Endothelial cell of umbilical vein (primary cell): ENCODE results near the gene CD320. TPM values are rescaled to one million over a fixed set of nuclear protein-coding genes. Genes with fewer than 3 reads are reported as not detected.
A peak's percentile ranks its signal among the peaks of the same experiment; 100 is the strongest.
"Not testable (repeated sequence)": the region's sequence is repeated elsewhere in the genome, so short reads cannot be mapped to it uniquely, and the experiment has no call there.

Experiments used
- BruUV-seq: library from RNA; stranded (reverse); fragments of 400-500 nt; replicated peaks from 2 replicates; lab custom pipeline; 2021; lab: Mats Ljungman, UMichigan
- CTCF ChIA-PET: fragments of 300-600, 350-600 bp; sonication (Branson Sonifier 250); formaldehyde crosslinking; loops from one replicate; lab custom pipeline; 2021; ENCODE audit warnings: antibody characterized with exemption, inconsistent platforms; lab: Charles Lee
- POLR2A ChIA-PET: fragments of 300-600, 350-600 bp; sonication (Branson Sonifier 250); formaldehyde crosslinking; loops from one replicate; lab custom pipeline; 2021; ENCODE audit warnings: antibody characterized with exemption, inconsistent platforms; lab: Charles Lee
- DNase-seq: peaks from one replicate; pipeline ENCODE4 v3.0.0-alpha.2; 2011; ENCODE audit warnings: low read depth, low spot score
- FAIRE-seq: peaks from 2 replicates; lab custom pipeline; 2011; peaks lifted over from hg19 to GRCh38; lab: Jason Lieb, UNC
- H2AFZ ChIP-seq: 2 replicates; pipeline ENCODE4 v1.6.0; 2012; ENCODE audit warnings: low read depth, low read length, control low read depth, inconsistent platforms
- H3K27ac ChIP-seq: 2 replicates; pipeline ENCODE4 v1.5.1; 2011; ENCODE audit warnings: low read depth, mild to moderate bottlenecking, control low read depth, low read length, moderate library complexity; ENCODE audit not compliant: insufficient read depth
- H3K27me3 ChIP-seq, 2 experiments: 2 replicates each; pipeline versions ENCODE4 v1.6.0 to v1.6.1; 2011; ENCODE audit warnings: low read length in 2 of 2, mixed read lengths in 1 of 2; ENCODE audit not compliant: control insufficient read depth in 2 of 2, insufficient read depth in 2 of 2
- H3K36me3 ChIP-seq, 2 experiments: 2 replicates in 1 of 2; 3 replicates in 1 of 2; pipeline ENCODE4 v1.5.1; 2011; ENCODE audit warnings: low read length in 2 of 2, mild to moderate bottlenecking in 1 of 2, moderate library complexity in 1 of 2; ENCODE audit not compliant: control insufficient read depth in 2 of 2, insufficient read depth in 2 of 2; ENCODE audit errors: extremely low read depth in 1 of 2
- H3K4me1 ChIP-seq: 3 replicates; pipeline ENCODE4 v1.5.1; 2011; ENCODE audit warnings: mild to moderate bottlenecking, low read length; ENCODE audit not compliant: control insufficient read depth, insufficient read depth; ENCODE audit errors: extremely low read depth
- H3K4me2 ChIP-seq: 2 replicates; pipeline ENCODE4 v1.6.1; 2011; ENCODE audit warnings: low read length, control low read depth, mixed read lengths; ENCODE audit not compliant: insufficient read depth
- H3K4me3 ChIP-seq, 3 experiments: fragments of 200-600 bp in 1 of 3; sonication (generic), shearing (Covaris generic) in 1 of 3; replicated peaks in 1 of 3; 2 replicates each; pipeline ENCODE4 v1.5.1; 2011 to 2016; ENCODE audit warnings: control low read depth in 3 of 3, low read length in 3 of 3, mild to moderate bottlenecking in 2 of 3, inconsistent platforms in 1 of 3, low read depth in 1 of 3, moderate library complexity in 1 of 3; ENCODE audit not compliant: insufficient read depth in 1 of 3
- H3K79me2 ChIP-seq: 2 replicates; pipeline ENCODE4 v1.6.0; 2012; ENCODE audit warnings: low read length, inconsistent platforms; ENCODE audit not compliant: control insufficient read depth, insufficient read depth
- H3K9ac ChIP-seq: replicated peaks from 2 replicates; pipeline ENCODE3; 2011; ENCODE audit warnings: low read length, control low read depth; ENCODE audit not compliant: insufficient read depth; ENCODE audit errors: extremely low read depth
- H3K9me1 ChIP-seq: replicated peaks from 3 replicates; pipeline ENCODE4 v1.6.0; 2011; ENCODE audit warnings: mild to moderate bottlenecking, low read length; ENCODE audit not compliant: control insufficient read depth, insufficient read depth; ENCODE audit errors: extremely low read depth
- H3K9me3 ChIP-seq: replicated peaks from 2 replicates; pipeline ENCODE4 v1.5.1; 2012; ENCODE audit warnings: low read length, inconsistent platforms; ENCODE audit not compliant: control insufficient read depth, insufficient read depth
- H4K20me1 ChIP-seq: replicated peaks from 2 replicates; pipeline ENCODE3; 2011; ENCODE audit warnings: mild to moderate bottlenecking, low read length; ENCODE audit not compliant: control insufficient read depth, insufficient read depth; ENCODE audit errors: extremely low read depth
- CTCF ChIP-seq, 2 donors: IDR thresholded peaks; 1 replicate in 1 of 2; 2 replicates in 1 of 2; pipeline ENCODE4 v1.5.1; 2011; ENCODE audit warnings: low read length in 2 of 2, mild to moderate bottlenecking in 2 of 2, moderate library complexity in 2 of 2, control low read depth in 1 of 2, inconsistent platforms in 1 of 2, low read depth in 1 of 2; ENCODE audit not compliant: insufficient read depth in 1 of 2; ENCODE audit errors: extremely low read depth in 1 of 2
- GATA2 ChIP-seq: IDR thresholded peaks from 2 replicates; pipeline ENCODE4 v1.7.0; 2011; ENCODE audit warnings: low read depth, mild to moderate bottlenecking, moderate library complexity, mixed read lengths, low read length; ENCODE audit not compliant: insufficient read length, insufficient read depth
- JUN ChIP-seq: IDR thresholded peaks from 2 replicates; pipeline ENCODE4 v1.6.1; 2011; ENCODE audit warnings: borderline replicate concordance, low read depth; ENCODE audit not compliant: insufficient read length, insufficient read depth
- MAX ChIP-seq: IDR thresholded peaks from 2 replicates; pipeline ENCODE4 v1.6.1; 2011; ENCODE audit not compliant: insufficient read depth, insufficient read length
- MYC ChIP-seq: IDR thresholded peaks from one replicate; pipeline ENCODE4 v1.6.1; 2011; ENCODE audit warnings: mild to moderate bottlenecking, low read depth, low read length
- POLR2A ChIP-seq: IDR thresholded peaks from 2 replicates; pipeline ENCODE4 v1.6.1; 2012; ENCODE audit warnings: low read depth, mild to moderate bottlenecking, control low read depth, low read length
- POLR2AphosphoS5 ChIP-seq: IDR thresholded peaks from 2 replicates; pipeline ENCODE4 v1.6.1; 2012; ENCODE audit warnings: low read depth, mild to moderate bottlenecking, control low read depth, low read length, moderate library complexity; ENCODE audit not compliant: insufficient read depth
- dilution Hi-C: fragments of 300-500 bp; cut with MboI; formaldehyde crosslinking; loops from one replicate; pipeline ENCODE4 v1.15.0; 2019; ENCODE audit warnings: low sequenced_read_pairs; ENCODE audit not compliant: extremely low pct_ligation_motif_present
- intact Hi-C: fragments of 100-400 bp; cut with micrococcal nuclease; formaldehyde crosslinking; loops from one replicate; pipeline ENCODE4 v1.10.0; 2022
- polyA plus RNA-seq, 4 experiments: library from polyadenylated mRNA; depleted of rRNA in 3 of 4; stranded (reverse) in 3 of 4; unstranded in 1 of 4; fragments of >200 nt; gene quantifications; 2 replicates each; pipeline versions ENCODE4 v1.2.1 to v1.2.3, GENCODE V29; 2011 to 2012; ENCODE audit warnings: missing spikeins in 1 of 4
- total RNA-seq: library from RNA; stranded (reverse); gene quantifications from 2 replicates; pipeline ENCODE4 v1.2.3, GENCODE V29; 2021

The CD320 gene
- total and polyA plus RNA-seq, 2 donors (not counting 3 experiments of a cell fraction or from before 2014, with no cell fraction given): 84.9 to 190 TPM

GRCh38 chr19:8316351-8317125 is 8.4 kb upstream of the CD320 start:
- Histone ChIP-seq H3K27me3 (no peaks in the 10 kb centered on the region), H3K9ac (no peak overlapping the region), H3K36me3 (peaks cover 0 to 3% of the 10 kb centered on the region in 2 experiments), H3K9me1 (no peaks in the 10 kb centered on the region), H3K79me2 (peaks cover 14% of the 10 kb centered on the region), H3K4me1 (peaks cover 17% of the 10 kb centered on the region), H3K4me2 (no peak overlapping the region), H3K27ac (no peak overlapping the region), H2AFZ (no peak overlapping the region), H3K4me3 (no peak overlapping the region), H3K9me3 (no peaks in the 10 kb centered on the region), H4K20me1 (no peaks in the 10 kb centered on the region)
- no peak for DNase-seq
- dilution Hi-C loops (no loop called here), intact Hi-C loops (loop anchor here (10.0 kb wide), 1 partner anchor 52 kb away; no protein-coding TSS in a partner anchor)
- no peak for FAIRE-seq
- no TSS peak for BruUV-seq
- POLR2A ChIA-PET: interaction anchor here (0.6 kb wide), 1 partner anchor 271 kb away, joined by 6 read pairs; no protein-coding TSS in a partner anchor
- CTCF ChIA-PET: no interaction called here
- no peak for TF ChIP-seq MAX
- TF ChIP-seq GATA2: no peak
- TF ChIP-seq POLR2AphosphoS5: peak; percentile 22
- TF ChIP-seq POLR2A: no peak
- TF ChIP-seq MYC: no peak
- no peak for TF ChIP-seq CTCF (IDR thresholded peaks at IDR 0.05; ENCODE audit: extremely low read depth in 1 of 2, insufficient read depth in 1 of 2, low read depth in 1 of 2, low read length in 2 of 2)
- no peak for TF ChIP-seq JUN

GRCh38 chr19:8314981-8315640 is 7.0 kb upstream of the CD320 start:
- H3K4me2 ChIP-seq, CTCF ChIA-PET, H3K9me1 ChIP-seq, H3K79me2 ChIP-seq, H2AFZ ChIP-seq, POLR2A ChIA-PET, FAIRE-seq, H3K27me3 ChIP-seq, H3K4me3 ChIP-seq, H3K36me3 ChIP-seq, H3K9ac ChIP-seq, DNase-seq, BruUV-seq, H3K9me3 ChIP-seq, dilution Hi-C loops, H3K27ac ChIP-seq, H4K20me1 ChIP-seq: not testable (repeated sequence)
- H3K4me1 ChIP-seq: peaks cover 11% of the 10 kb centered on the region
- intact Hi-C loops: loop anchor here (10.0 kb wide), 1 partner anchor 50 kb away; no protein-coding TSS in a partner anchor
